Cardiac fibroblast (primary cell): ENCODE data around the gene NDRG2.

Experiments
- DNase-seq, 2 donors: peaks; one replicate each; pipeline versions ENCODE4 v3.0.0 to v3.0.0-alpha.2; 2010; ENCODE audit warnings: low read depth in 2 of 2
- H3K4me3 ChIP-seq, 2 donors: replicated peaks in 1 of 2; 1 replicate in 1 of 2; 2 replicates in 1 of 2; pipeline ENCODE4 v1.5.1; 2011; ENCODE audit warnings: low read depth in 2 of 2, low read length in 2 of 2, mild to moderate bottlenecking in 2 of 2, moderate library complexity in 1 of 2
- TF ChIP-seq, protein P1 (sequence below): IDR thresholded peaks from one replicate; pipeline ENCODE4 v1.5.1; 2011; ENCODE audit warnings: low read depth, mild to moderate bottlenecking, low read length, inconsistent platforms

The NDRG2 gene

DNA sequence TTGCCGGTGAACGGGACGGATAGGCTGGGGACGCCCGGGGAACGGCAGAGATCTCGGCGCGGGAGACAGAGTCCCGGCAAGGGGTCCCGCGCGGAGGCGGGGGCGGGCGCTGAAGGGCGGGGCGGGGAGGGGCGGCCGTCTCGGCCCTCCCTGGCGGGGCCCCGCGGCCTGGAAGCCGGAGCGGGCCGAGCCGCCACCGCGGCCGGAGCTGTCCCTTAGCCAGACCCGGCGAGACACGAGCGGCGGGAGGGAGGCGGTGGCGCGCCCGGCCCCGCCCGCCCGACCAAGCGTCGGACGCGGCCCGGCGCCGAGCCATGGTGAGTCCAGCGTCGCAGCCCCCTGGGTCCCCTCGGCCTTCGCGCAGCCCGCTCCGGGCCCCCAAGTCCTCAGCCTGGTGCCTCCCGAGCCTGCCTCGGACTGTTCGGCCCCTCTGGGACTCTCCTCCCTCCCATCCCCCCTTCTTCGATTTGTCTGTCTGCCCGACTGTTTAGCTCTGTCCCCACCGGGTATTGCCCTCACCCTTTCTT, 45.3 kb upstream of the NDRG2 start, which contains the start of gene ARHGEF40:
Gene ARHGEF40, plus strand, starts transcription at position 222 of the 527 bp plus-strand sequence. Its CDS starts 93 bp downstream, at position 315.
- TF ChIP-seq, protein P1, sequence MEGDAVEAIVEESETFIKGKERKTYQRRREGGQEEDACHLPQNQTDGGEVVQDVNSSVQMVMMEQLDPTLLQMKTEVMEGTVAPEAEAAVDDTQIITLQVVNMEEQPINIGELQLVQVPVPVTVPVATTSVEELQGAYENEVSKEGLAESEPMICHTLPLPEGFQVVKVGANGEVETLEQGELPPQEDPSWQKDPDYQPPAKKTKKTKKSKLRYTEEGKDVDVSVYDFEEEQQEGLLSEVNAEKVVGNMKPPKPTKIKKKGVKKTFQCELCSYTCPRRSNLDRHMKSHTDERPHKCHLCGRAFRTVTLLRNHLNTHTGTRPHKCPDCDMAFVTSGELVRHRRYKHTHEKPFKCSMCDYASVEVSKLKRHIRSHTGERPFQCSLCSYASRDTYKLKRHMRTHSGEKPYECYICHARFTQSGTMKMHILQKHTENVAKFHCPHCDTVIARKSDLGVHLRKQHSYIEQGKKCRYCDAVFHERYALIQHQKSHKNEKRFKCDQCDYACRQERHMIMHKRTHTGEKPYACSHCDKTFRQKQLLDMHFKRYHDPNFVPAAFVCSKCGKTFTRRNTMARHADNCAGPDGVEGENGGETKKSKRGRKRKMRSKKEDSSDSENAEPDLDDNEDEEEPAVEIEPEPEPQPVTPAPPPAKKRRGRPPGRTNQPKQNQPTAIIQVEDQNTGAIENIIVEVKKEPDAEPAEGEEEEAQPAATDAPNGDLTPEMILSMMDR = no peak
- peak within 1 kb of the TSS; percentile 67 to 76 for H3K4me3 ChIP-seq
- peak; percentile 34 to 54 for DNase-seq

DNA sequence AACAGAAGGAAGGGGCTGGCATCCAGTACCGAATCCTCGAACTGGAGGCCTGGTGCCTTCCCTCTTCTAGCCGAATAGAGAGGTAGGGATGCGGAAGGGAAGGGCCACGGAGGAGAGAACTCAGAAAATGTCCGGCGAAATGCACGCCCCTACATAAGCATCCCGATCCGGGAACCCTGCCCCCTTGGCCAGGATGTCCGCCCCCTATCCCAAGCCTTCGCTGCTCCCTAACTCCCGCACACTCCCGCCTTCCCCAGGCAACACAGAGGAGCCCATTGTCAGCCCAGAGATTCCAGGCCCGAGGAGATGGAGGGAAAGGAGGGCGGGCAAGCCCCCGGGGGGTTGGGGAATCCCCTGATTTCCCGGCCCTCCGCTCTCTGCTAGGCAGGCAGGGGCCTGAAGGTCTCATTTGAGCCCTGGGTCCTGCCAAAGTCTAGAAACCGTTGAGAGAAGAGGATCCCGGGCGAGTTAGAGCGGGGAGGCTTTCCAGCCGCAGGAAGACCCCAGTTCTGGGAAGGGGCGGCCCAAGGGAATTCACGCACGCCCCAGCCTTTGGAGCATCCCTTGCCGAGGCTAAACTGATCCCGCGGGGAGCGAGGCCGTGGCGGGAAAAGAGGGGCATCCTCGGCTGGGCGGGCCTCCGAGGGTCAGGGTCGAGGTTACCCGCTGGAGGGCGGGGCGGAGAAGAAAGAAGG, 44.7 kb upstream of the NDRG2 start:
- DNase-seq = peak; percentile 28 to 33
- TF ChIP-seq, protein P1 = no peak
- peak overlapping the region; percentile 60 to 76 for H3K4me3 ChIP-seq

DNA sequence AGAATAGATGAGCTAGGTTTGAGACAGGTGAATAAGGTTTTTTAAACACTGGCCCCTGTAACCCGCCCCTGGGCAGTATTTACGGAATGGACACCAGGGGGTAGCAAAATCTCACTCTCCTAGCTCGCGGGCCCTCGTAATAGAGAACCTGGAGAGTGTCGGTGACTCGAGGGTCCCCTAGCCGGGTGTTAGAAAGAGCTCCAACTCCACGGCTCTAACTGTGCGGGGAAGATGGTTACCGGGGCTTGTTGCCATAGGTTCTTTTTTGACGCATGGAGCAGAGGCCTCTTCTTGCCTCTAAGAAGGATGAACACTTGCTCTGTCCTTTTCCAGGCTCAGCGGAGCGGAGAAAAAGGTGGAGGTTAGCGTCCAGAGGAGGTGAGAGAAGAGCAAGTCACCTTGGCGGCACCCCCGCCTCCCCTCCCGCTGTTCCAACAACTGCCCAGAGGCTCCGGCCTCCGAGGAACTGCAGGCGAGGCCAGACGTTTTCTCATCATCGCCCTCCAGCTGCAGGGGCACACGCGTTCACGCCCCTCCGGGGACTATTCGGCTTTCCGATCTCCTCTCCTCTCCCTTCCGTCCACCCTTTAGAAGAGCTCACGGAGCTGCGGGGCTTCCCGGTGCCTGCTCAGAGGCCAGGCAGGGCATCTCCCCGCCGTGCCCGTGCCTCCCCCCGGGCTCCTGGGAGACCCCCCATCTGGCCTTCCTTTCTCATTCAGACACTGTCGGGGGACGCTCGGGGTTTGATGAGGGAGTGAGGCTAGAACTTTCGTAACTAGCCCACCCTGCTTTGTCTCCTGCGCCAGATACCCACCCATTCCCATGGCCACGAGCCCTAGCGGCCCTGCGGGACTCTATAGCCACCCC, 43.9 kb upstream of the NDRG2 start:
- DNase-seq = peak; percentile 70
- TF ChIP-seq, protein P1 = peak; percentile 72
- peak overlapping the region; percentile 8 to 76 for H3K4me3 ChIP-seq

DNA sequence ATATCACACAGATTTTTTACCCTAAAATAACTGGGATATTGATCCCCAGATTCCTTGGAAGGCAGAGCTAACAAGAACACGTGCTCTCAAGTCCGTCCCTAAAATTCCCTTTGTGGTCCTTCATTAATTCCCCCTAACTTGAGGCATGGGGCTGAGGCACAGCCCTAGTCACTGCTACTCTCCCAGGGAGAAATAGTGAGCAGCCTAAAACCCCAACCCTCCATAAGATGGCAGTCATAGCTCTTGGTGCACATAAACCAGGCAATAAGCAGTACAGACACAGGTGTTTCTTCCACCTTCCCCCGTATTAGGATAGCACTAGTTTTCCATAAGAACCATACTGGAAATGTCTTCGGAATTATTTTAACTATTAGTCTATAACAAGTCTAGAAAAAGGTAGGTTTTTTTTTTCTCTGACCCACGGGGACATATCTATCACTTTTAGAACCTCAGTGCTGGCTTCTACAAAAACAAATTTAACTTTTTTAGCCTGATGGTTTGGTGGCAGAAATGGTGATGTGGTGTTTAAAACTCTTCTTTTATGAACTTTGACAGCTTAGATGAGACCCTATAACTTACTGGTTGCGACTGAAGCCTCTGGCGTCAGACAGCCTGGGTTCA, 42.1 kb upstream of the NDRG2 start:
- DNase-seq = peak in 1 of 2 donors; percentile 25
- TF ChIP-seq, protein P1 = peak; percentile 23

DNA sequence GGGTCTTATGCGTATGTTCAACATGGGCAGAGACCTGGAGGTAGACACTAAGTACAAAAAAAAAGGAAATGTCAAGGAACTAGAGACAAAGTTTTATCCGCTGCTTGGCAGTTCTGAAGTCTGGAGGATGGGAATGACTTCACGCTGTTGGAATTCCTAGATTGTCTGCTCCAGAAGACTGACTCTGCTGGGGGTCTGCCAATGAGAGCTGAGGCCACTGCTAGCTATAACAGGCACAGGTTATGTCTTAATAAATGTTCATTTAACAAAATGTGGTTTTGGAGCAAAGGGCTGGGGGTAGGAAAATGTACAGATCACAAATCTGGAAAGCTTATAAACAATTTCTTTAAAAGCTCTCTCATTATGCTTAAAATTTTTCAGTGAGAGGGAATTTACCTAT, 38.6 kb upstream of the NDRG2 start:
- peak; percentile 83 to 90 for DNase-seq
- no peak overlapping the region for H3K4me3 ChIP-seq
- TF ChIP-seq, protein P1 = no peak

More for the DNA sequence above, 42.1 kb upstream of the NDRG2 start:
- no peak overlapping the region for H3K4me3 ChIP-seq

DNA sequence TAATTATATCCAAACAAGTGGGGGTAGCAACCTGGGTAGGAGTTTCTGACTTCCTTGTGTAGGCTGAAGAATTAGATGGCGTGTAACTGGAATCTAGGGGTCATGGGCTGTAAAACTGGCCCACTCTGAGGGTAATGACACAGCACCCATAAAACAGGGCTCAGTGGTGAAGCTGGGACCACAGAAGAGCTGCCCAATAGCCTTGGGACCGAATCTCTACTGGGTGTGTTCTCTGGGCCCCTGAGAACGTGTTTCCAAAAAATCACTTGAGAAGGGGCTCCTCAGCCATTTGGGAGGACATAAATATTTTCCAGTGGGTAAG, 36.4 kb upstream of the NDRG2 start:
- TF ChIP-seq, protein P1 = no peak

More for the DNA sequence above, 36.4 kb upstream of the NDRG2 start:
- DNase-seq = no peak
- H3K4me3 ChIP-seq = no peak overlapping the region
